GM18526 (cell line): ENCODE data around the gene LRRC39.

Experiments used
- POLR2A ChIP-seq: IDR thresholded peaks from 3 replicates; pipeline ENCODE4 v1.6.1; 2011; ENCODE audit not compliant: insufficient read length; ENCODE audit errors: extremely low read depth

LRRC39 gene

GRCh38 chr1:100101564-100101963 lies 76.5 kb downstream of the LRRC39 start:
- no peak for TF ChIP-seq POLR2A

GRCh38 chr1:100100202-100100601 lies 77.9 kb downstream of the LRRC39 start:
- TF ChIP-seq POLR2A: no peak
